HG03196 (cell line): Measurements from ENCODE around the gene SAXO1.
"Not testable (repeated sequence)": the region's sequence is repeated elsewhere in the genome, so short reads cannot be mapped to it uniquely, and the experiment has no call there.

Experiments used
- ATAC-seq: cut with Tn5 transposase; IDR thresholded peaks from one replicate; pipeline ENCODE4 v1.9.1; 2021; ENCODE audit not compliant: unreplicated experiment

Gene SAXO1

GRCh38 chr9:18971909-18972308 lies 61.1 kb downstream of the SAXO1 start:
- ATAC-seq: no peak

GRCh38 chr9:18971404-18971803 lies 61.6 kb downstream of the SAXO1 start:
- no peak for ATAC-seq

GRCh38 chr9:18970393-18970792 lies 62.6 kb downstream of the SAXO1 start:
- no peak for ATAC-seq

GRCh38 chr9:18969128-18969527 lies 63.9 kb downstream of the SAXO1 start:
- ATAC-seq: no peak

- ATAC-seq: no peak
These were observed 77.4 kb downstream of the SAXO1 start for GRCh38 chr9:18955626-18956025.

- ATAC-seq: no peak
These were observed 81.1 kb downstream of the SAXO1 start for GRCh38 chr9:18951936-18952335.

GRCh38 chr9:18947892-18948339 lies 85.1 kb downstream of the SAXO1 start:
- no peak for ATAC-seq

- no peak for ATAC-seq
These were observed 90.2 kb downstream of the SAXO1 start for GRCh38 chr9:18942801-18943200.

GRCh38 chr9:18941060-18941740 lies 91.8 kb downstream of the SAXO1 start:
- ATAC-seq: no peak

- ATAC-seq: no peak
These were observed 93.1 kb downstream of the SAXO1 start for GRCh38 chr9:18939943-18940342.

- ATAC-seq: no peak
These were observed 96.7 kb downstream of the SAXO1 start for GRCh38 chr9:18936094-18936871.

- no peak for ATAC-seq
These were observed 97.5 kb downstream of the SAXO1 start for GRCh38 chr9:18935541-18935940.

- ATAC-seq: not testable (repeated sequence)
These were observed 102.4 kb downstream of the SAXO1 start for GRCh38 chr9:18930611-18931010.

GRCh38 chr9:18928711-18929110 lies 104.3 kb downstream of the SAXO1 start:
- no peak for ATAC-seq

GRCh38 chr9:18926513-18926912 lies 106.5 kb downstream of the SAXO1 start:
- ATAC-seq: no peak

GRCh38 chr9:18925880-18926279 lies 107.1 kb downstream of the SAXO1 start:
- no peak for ATAC-seq

GRCh38 chr9:18923671-18924430 lies 109.2 kb downstream of the SAXO1 start:
- no peak for ATAC-seq

GRCh38 chr9:18923167-18923566 lies 109.8 kb downstream of the SAXO1 start:
- no peak for ATAC-seq

- no peak for ATAC-seq
These were observed 110.7 kb downstream of the SAXO1 start for GRCh38 chr9:18922161-18922885.

- no peak for ATAC-seq
These were observed 111.5 kb downstream of the SAXO1 start for GRCh38 chr9:18921366-18922075.
